ENCODE measurements around the gene NAA10.

NAA10 gene

DNA sequence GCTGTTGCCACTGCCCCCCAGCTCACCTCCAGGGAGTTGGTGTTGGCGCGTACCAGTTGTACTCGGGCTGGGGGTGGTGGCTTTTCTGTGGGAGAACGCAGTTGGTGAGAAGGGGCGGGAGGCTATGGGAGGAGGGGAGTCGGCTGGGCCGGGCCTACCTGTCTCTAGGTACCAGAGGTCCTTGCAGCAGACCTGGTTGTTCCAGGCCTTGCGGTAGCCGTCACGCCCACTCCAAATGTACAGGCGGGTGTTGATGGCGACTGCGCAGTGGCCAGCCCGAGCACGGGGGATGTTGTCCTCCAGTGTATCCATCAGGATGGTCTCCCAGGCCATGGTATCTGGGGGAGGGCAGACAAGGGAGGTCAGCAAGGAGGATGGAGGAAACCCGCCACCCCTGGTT lies 25.2 kb upstream of the NAA10 start:
- Mint-ChIP-seq H3K9me3 (no peaks in the 10 kb centered on the region), H3K27ac (no peak overlapping the region), H3K27me3 (no peaks in the 10 kb centered on the region), H3K36me3 (peaks cover 5% of the 10 kb centered on the region), H3K4me3 (no peak overlapping the region), H3K4me1 (no peaks in the 10 kb centered on the region)
- DNase-seq (ENCODE audit: low spot score in 2 of 2): no peak
- no peak for ATAC-seq (ENCODE audit: low read depth)

DNA sequence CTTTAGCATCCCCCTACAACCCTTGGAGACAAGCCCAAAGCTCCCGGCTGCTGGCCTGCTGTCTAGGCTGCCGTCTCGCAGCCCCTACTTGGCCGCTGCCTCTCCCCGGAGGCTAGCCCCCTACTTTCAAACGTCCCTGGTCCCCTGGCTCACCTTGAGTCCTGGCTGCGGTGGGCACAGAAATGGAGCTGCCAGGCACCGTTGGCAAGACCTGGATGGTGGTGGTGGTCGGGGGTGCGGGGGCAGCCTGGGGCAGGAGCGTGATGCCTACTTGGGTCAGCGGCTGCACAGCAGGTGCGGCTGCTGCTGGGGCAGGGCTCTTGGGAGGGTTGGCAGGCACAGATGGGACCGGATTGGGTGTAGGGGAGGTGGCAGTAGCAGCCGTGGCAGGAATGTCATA lies 24.8 kb upstream of the NAA10 start:
- Mint-ChIP-seq H3K27me3 (no peaks in the 10 kb centered on the region), H3K9me3 (no peaks in the 10 kb centered on the region), H3K4me3 (no peak overlapping the region), H3K4me1 (no peaks in the 10 kb centered on the region), H3K36me3 (peaks cover 5% of the 10 kb centered on the region), H3K27ac (no peak overlapping the region)
- DNase-seq (ENCODE audit: low spot score in 2 of 2): no peak
- no peak for ATAC-seq (ENCODE audit: low read depth)

DNA sequence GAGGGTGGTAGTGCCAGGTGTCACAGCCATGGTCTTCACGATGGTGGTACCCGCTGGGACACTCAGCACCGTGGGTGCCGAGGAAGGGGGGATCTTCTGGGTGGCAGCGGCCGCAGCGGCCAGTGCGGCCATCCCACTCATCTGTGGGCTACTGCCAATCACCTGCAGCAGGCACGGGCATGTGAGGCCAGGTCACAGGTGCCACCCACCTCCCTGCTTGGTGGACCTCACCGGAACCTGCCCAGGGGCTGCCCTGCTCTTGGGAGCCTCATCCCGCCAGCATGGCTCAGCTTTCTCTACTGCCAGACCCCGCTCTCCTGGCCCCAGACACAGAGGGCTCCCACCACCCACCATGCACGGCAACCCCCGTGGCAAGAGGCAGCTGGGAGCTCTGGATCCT lies 23.8 kb upstream of the NAA10 start:
- Mint-ChIP-seq H3K27ac (no peak overlapping the region), H3K36me3 (peaks cover 7% of the 10 kb centered on the region), H3K27me3 (no peaks in the 10 kb centered on the region), H3K9me3 (no peaks in the 10 kb centered on the region), H3K4me3 (no peak overlapping the region), H3K4me1 (no peaks in the 10 kb centered on the region)
- no peak for ATAC-seq (ENCODE audit: low read depth)
- no peak for DNase-seq (ENCODE audit: low spot score in 2 of 2)

DNA sequence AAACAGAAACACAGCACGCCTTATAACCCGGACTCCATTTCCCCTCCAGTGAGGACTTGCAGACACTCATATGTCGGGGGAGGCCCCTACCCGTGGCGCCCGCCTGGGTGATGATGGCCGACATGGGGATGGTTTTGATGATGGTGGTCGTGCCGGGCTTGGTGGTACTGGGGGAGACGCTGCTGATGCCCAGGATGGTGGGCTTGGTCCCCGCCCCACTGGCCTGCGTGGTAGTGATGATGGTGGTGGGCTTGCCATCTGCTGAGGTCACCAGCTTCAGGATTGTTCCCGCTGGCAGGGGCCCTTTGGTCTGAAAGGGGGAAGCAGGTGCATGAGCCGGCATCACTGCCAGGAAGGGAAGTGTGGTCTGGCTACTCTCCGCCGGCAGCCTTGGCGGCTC lies 22.4 kb upstream of the NAA10 start:
- Mint-ChIP-seq H3K36me3 (peaks cover 7% of the 10 kb centered on the region), H3K4me3 (no peak overlapping the region), H3K4me1 (peaks cover 3% of the 10 kb centered on the region), H3K27me3 (no peaks in the 10 kb centered on the region), H3K27ac (no peak overlapping the region), H3K9me3 (no peaks in the 10 kb centered on the region)
- ATAC-seq (ENCODE audit: low read depth) (no peak), DNase-seq (ENCODE audit: low spot score in 2 of 2) (no peak)

DNA sequence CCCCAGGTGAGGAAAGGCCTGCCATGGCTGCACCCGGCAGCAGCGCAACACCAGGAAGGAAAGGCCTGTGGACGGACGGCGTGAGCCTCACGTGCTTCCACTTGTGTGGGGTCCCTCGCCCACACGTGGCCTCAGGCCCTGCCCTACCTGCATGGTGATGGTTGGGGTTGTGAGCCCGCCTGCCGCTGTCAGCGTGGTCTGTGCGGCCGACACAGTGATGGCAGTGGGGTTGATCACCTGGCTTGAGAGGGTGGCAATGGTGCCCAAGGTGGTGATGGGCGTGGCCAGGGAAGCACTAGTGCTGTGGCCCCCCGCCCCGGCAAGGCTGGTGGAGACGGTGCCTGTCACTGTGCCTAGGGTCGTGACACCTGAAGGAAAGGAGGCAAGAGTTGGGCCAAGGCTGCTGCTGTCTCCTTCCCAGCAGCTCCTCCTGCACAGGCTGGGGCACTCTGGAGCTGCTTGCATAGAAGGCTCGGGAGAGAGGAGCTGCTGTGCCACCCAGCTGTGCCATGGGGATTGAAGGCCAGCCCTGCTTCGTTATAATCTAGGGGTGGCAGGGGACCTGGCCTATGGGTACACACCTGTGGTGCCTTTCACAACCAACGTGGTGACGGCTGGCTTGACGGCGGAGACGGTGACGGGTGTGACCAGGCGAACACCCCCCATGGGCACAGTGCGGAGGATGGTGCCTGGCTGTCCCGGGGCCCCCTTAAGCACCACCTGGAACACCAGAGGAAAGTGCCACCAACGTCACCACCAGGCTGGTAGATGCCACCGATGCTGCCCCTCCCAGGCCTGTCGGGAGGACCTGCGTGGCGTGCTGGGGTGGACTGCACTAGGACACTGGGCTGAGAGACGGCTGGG lies 21.4 kb upstream of the NAA10 start:
- peaks cover 7% of the 10 kb centered on the region for H3K36me3 Mint-ChIP-seq
- H3K27me3 Mint-ChIP-seq: no peaks in the 10 kb centered on the region
- DNase-seq (ENCODE audit: low spot score in 2 of 2) (no peak), ATAC-seq (ENCODE audit: low read depth) (no peak)
- no peak overlapping the region for H3K27ac Mint-ChIP-seq
- H3K4me3 Mint-ChIP-seq: no peak overlapping the region
- H3K4me1 Mint-ChIP-seq: peaks cover 3% of the 10 kb centered on the region
- H3K9me3 Mint-ChIP-seq: no peaks in the 10 kb centered on the region

GRCh38 chrX:153955228-153955732 lies 20.4 kb upstream of the NAA10 start:
- DNase-seq (ENCODE audit: low spot score in 2 of 2) (no peak), ATAC-seq (ENCODE audit: low read depth) (no peak)
- H3K9me3 Mint-ChIP-seq: no peaks in the 10 kb centered on the region
- peaks cover 3% of the 10 kb centered on the region for H3K4me1 Mint-ChIP-seq
- H3K36me3 Mint-ChIP-seq: peaks cover 4% of the 10 kb centered on the region
- H3K27me3 Mint-ChIP-seq: no peaks in the 10 kb centered on the region
- no peak overlapping the region for H3K27ac Mint-ChIP-seq
- no peak overlapping the region for H3K4me3 Mint-ChIP-seq

- H3K27me3 Mint-ChIP-seq: no peaks in the 10 kb centered on the region
Measured at GRCh38 chrX:153954558-153955227, 19.9 kb upstream of the NAA10 start.

DNA sequence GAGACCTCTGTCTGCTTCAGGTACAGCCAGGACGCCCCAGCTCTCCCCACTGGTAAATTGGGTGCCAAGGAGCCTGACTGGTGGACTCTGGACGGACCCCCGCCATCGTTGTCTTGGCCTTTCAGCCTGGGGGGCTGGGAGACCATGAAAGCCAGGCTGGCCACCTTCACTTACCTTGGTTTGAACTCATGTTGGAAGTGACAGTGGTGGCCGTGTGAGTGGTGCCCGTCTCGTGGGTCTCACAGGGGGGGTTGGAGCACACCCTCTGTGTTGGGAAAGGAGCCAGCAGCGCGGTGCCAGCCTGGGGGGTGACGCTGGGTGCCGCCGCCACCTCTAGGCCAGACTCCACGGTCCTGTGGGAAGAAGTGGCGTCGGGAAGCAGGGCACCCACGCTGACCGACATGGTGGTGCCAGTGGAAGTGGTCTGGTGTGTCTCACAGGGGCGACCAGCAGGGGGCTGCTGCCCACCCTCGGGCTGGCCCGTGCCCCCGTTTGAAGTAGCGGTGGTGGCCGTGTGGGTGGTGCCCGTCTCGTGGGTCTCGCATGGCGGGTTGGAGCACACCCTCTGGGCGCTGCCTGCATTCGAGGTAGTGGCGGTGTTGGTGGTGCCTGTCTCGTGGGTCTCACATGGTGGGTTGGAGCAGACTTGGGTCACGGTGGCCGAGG lies 19.2 kb upstream of the NAA10 start:
- H3K9me3 Mint-ChIP-seq: no peaks in the 10 kb centered on the region
- no peak overlapping the region for H3K4me3 Mint-ChIP-seq
- no peak for ATAC-seq (ENCODE audit: low read depth)
- peaks cover 3% of the 10 kb centered on the region for H3K4me1 Mint-ChIP-seq
- H3K36me3 Mint-ChIP-seq: peaks cover 4% of the 10 kb centered on the region
- no peak for DNase-seq (ENCODE audit: low spot score in 2 of 2)
- no peaks in the 10 kb centered on the region for H3K27me3 Mint-ChIP-seq
- no peak overlapping the region for H3K27ac Mint-ChIP-seq

More at GRCh38 chrX:153954558-153955227, 19.9 kb upstream of the NAA10 start:
- Mint-ChIP-seq H3K4me1 (peaks cover 3% of the 10 kb centered on the region), H3K4me3 (no peak overlapping the region), H3K36me3 (peaks cover 4% of the 10 kb centered on the region), H3K9me3 (no peaks in the 10 kb centered on the region), H3K27ac (no peak overlapping the region)
- ATAC-seq (ENCODE audit: low read depth) (no peak), DNase-seq (ENCODE audit: low spot score in 2 of 2) (no peak)

- H3K4me3 Mint-ChIP-seq: no peak overlapping the region
- peak; percentile 73 for ATAC-seq (ENCODE audit: low read depth)
- H3K9me3 Mint-ChIP-seq: no peaks in the 10 kb centered on the region
- peak overlapping the region; percentile 75 for H3K27ac Mint-ChIP-seq
- peak; percentile 73 to 91 for DNase-seq (ENCODE audit: low spot score in 2 of 2)
- H3K36me3 Mint-ChIP-seq: peaks cover 4% of the 10 kb centered on the region
- no peaks in the 10 kb centered on the region for H3K27me3 Mint-ChIP-seq
- H3K4me1 Mint-ChIP-seq: peaks cover 3% of the 10 kb centered on the region
Measured at GRCh38 chrX:153953342-153953830, 18.5 kb upstream of the NAA10 start.

- Mint-ChIP-seq H3K36me3 (peaks cover 5% of the 10 kb centered on the region), H3K27me3 (no peaks in the 10 kb centered on the region), H3K27ac (no peak overlapping the region), H3K4me3 (no peak overlapping the region), H3K9me3 (no peaks in the 10 kb centered on the region), H3K4me1 (peaks cover 4% of the 10 kb centered on the region)
- DNase-seq (ENCODE audit: low spot score in 2 of 2): no peak
- no peak for ATAC-seq (ENCODE audit: low read depth)
Measured at GRCh38 chrX:153952373-153953026, 17.7 kb upstream of the NAA10 start.

GRCh38 chrX:153951683-153952372 lies 17.0 kb upstream of the NAA10 start:
- H3K27me3 Mint-ChIP-seq: no peaks in the 10 kb centered on the region
- H3K36me3 Mint-ChIP-seq: peaks cover 6% of the 10 kb centered on the region
- no peak overlapping the region for H3K27ac Mint-ChIP-seq

GRCh38 chrX:153950127-153950526 lies 15.3 kb upstream of the NAA10 start:
- Mint-ChIP-seq H3K27ac (no peak overlapping the region), H3K4me1 (peaks cover 7% of the 10 kb centered on the region), H3K36me3 (peaks cover 5% of the 10 kb centered on the region), H3K27me3 (no peaks in the 10 kb centered on the region), H3K9me3 (no peaks in the 10 kb centered on the region), H3K4me3 (no peak overlapping the region)
- ATAC-seq (ENCODE audit: low read depth): no peak
- no peak for DNase-seq (ENCODE audit: low spot score in 2 of 2)

More at GRCh38 chrX:153951683-153952372, 17.0 kb upstream of the NAA10 start:
- ATAC-seq (ENCODE audit: low read depth) (no peak), DNase-seq (ENCODE audit: low spot score in 2 of 2) (no peak)
- H3K4me1 Mint-ChIP-seq: peaks cover 7% of the 10 kb centered on the region
- no peak overlapping the region for H3K4me3 Mint-ChIP-seq
- H3K9me3 Mint-ChIP-seq: no peaks in the 10 kb centered on the region
